GM12878 (cell line): Measurements from ENCODE around the gene LETM1.

ENCODE experiments used
- EP300 ChIP-seq, 2 experiments: fragments of 150-350 bp in 1 of 2; IDR thresholded peaks; 2 replicates each; pipeline ENCODE4 v1.6.1; 2011 to 2012; ENCODE audit warnings: low read depth in 2 of 2, low read length in 2 of 2, borderline replicate concordance in 1 of 2, improper control_type of control experiment in 1 of 2, inconsistent platforms in 1 of 2; ENCODE audit not compliant: control insufficient read depth in 1 of 2
- MTA3 ChIP-seq: IDR thresholded peaks from 2 replicates; pipeline ENCODE4 v1.6.1; 2012; ENCODE audit warnings: low read length, inconsistent platforms, borderline replicate concordance
- NR2C2 ChIP-seq: IDR thresholded peaks from 2 replicates; pipeline ENCODE4 v1.6.1; 2011; ENCODE audit warnings: borderline replicate concordance, low read depth; ENCODE audit not compliant: control insufficient read depth, insufficient read length
- RAD21 ChIP-seq: IDR thresholded peaks from 2 replicates; pipeline ENCODE4 v1.6.1; 2011; ENCODE audit warnings: mild to moderate bottlenecking, low read depth, low read length, moderate library complexity; ENCODE audit not compliant: insufficient read depth
- TF ChIP-seq, protein P1 (sequence below), 3 experiments: IDR thresholded peaks in 2 of 3; conservative IDR thresholded peaks in 1 of 3; 2 replicates each; pipeline ENCODE4 v1.5.1; 2011; ENCODE audit warnings: low read depth in 3 of 3, low read length in 3 of 3, mild to moderate bottlenecking in 3 of 3, control low read depth in 2 of 3, moderate library complexity in 2 of 3, inconsistent platforms in 1 of 3, mixed read lengths in 1 of 3; ENCODE audit not compliant: control insufficient read depth in 2 of 3, insufficient read depth in 1 of 3; ENCODE audit errors: extremely low read depth in 1 of 3
- TF ChIP-seq, protein P2 (sequence below): IDR thresholded peaks from 2 replicates; pipeline ENCODE4 v1.6.1; 2011; ENCODE audit warnings: borderline replicate concordance, low read depth, mild to moderate bottlenecking, moderate library complexity, mixed read lengths, low read length; ENCODE audit not compliant: insufficient read depth; ENCODE audit errors: extremely low read length

DNA sequence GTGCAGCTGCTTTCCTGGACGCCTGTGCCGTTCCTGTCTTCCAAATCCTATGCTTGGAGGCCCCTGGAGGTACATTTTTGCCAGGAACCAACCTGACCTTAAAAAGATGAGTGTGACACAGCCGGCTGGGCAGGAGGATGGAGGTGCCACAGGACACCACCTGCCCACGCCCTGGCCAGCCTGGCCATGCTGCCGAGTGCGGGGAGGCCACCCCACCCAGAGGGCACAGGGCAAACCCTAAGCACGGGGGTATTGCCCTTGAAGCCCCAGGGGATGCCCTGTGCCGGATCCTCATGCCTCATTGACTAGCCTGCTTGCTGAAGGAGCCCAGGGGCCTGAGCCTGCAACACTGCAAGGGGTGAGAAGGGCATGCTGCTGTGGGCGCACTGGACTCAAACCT, 42.7 kb downstream of the LETM1 start:
- no peak for TF ChIP-seq NR2C2
- TF ChIP-seq EP300 (IDR thresholded peaks at IDR 0.05; ENCODE audit: borderline replicate concordance in 1 of 2, control insufficient read depth in 1 of 2, low read depth in 2 of 2, low read length in 2 of 2): no peak
- TF ChIP-seq RAD21: no peak
- TF ChIP-seq, protein P1, sequence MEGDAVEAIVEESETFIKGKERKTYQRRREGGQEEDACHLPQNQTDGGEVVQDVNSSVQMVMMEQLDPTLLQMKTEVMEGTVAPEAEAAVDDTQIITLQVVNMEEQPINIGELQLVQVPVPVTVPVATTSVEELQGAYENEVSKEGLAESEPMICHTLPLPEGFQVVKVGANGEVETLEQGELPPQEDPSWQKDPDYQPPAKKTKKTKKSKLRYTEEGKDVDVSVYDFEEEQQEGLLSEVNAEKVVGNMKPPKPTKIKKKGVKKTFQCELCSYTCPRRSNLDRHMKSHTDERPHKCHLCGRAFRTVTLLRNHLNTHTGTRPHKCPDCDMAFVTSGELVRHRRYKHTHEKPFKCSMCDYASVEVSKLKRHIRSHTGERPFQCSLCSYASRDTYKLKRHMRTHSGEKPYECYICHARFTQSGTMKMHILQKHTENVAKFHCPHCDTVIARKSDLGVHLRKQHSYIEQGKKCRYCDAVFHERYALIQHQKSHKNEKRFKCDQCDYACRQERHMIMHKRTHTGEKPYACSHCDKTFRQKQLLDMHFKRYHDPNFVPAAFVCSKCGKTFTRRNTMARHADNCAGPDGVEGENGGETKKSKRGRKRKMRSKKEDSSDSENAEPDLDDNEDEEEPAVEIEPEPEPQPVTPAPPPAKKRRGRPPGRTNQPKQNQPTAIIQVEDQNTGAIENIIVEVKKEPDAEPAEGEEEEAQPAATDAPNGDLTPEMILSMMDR (IDR thresholded peaks at IDR 0.05 in 2 of 3, conservative IDR thresholded peaks at IDR 0.05 in 1 of 3; ENCODE audit: control insufficient read depth in 2 of 3, extremely low read depth in 1 of 3, insufficient read depth in 1 of 3, low read depth in 3 of 3, low read length in 3 of 3): no peak
- TF ChIP-seq MTA3: no peak
- TF ChIP-seq, protein P2, sequence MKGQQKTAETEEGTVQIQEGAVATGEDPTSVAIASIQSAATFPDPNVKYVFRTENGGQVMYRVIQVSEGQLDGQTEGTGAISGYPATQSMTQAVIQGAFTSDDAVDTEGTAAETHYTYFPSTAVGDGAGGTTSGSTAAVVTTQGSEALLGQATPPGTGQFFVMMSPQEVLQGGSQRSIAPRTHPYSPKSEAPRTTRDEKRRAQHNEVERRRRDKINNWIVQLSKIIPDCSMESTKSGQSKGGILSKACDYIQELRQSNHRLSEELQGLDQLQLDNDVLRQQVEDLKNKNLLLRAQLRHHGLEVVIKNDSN: no peak
